ENCODE measurements around the gene PDX1.

The PDX1 gene

GRCh38 chr13:27922883-27923612 lies 3.2 kb downstream of the PDX1 start:
- no peak for DNase-seq

DNA sequence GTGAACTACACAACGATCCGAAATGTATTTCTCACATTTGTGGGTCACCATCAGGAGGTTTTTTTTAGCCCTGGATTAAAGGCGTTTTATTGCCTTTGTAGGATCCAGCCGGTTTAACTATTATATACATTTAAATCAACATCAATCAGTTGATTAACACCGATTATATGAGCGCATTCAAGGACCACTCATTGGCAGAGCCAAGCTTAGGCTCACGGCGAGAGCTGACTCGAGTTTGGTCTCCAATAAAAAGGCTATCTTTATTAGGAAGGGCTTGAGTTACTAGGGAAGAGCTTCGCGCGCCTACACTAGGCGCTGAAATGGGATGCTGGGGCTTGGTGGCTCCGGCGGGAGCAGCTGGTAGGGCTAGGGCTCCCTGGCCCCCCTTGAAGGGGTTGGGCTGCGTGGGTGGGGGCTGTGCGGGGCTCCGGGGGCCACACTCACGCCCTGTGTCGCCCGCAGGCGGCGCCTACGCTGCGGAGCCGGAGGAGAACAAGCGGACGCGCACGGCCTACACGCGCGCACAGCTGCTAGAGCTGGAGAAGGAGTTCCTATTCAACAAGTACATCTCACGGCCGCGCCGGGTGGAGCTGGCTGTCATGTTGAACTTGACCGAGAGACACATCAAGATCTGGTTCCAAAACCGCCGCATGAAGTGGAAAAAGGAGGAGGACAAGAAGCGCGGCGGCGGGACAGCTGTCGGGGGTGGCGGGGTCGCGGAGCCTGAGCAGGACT lies 4.2 kb downstream of the PDX1 start:
- DNase-seq, result no peak

DNA sequence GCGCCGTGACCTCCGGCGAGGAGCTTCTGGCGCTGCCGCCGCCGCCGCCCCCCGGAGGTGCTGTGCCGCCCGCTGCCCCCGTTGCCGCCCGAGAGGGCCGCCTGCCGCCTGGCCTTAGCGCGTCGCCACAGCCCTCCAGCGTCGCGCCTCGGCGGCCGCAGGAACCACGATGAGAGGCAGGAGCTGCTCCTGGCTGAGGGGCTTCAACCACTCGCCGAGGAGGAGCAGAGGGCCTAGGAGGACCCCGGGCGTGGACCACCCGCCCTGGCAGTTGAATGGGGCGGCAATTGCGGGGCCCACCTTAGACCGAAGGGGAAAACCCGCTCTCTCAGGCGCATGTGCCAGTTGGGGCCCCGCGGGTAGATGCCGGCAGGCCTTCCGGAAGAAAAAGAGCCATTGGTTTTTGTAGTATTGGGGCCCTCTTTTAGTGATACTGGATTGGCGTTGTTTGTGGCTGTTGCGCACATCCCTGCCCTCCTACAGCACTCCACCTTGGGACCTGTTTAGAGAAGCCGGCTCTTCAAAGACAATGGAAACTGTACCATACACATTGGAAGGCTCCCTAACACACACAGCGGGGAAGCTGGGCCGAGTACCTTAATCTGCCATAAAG lies 4.8 kb downstream of the PDX1 start:
- DNase-seq, result no peak

DNA sequence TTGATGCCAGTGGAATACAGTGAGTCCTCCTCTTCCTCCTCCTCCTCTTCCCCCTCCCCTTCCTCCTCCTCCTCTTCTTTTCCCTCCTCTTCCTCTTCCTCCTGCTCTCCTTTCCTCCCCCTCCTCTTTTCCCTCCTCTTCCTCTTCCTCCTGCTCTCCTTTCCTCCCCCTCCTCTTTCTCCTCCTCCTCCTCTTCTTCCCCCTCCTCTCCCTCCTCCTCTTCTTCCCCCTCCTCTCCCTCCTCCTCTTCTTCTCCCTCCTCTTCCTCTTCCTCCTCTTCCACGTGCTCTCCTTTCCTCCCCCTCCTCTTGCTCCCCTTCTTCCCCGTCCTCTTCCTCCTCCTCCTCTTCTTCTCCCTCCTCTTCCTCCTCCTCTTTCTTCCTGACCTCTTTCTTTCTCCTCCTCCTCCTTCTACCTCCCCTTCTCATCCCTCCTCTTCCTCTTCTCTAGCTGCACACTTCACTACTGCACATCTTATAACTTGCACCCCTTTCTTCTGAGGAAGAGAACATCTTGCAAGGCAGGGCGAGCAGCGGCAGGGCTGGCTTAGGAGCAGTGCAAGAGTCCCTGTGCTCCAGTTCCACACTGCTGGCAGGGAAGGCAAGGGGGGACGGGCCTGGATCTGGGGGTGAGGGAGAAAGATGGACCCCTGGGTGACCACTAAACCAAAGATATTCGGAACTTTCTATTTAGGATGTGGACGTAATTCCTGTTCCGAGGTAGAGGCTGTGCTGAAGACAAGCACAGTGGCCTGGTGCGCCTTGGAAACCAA lies 5.6 kb downstream of the PDX1 start:
- no peak for DNase-seq

DNA sequence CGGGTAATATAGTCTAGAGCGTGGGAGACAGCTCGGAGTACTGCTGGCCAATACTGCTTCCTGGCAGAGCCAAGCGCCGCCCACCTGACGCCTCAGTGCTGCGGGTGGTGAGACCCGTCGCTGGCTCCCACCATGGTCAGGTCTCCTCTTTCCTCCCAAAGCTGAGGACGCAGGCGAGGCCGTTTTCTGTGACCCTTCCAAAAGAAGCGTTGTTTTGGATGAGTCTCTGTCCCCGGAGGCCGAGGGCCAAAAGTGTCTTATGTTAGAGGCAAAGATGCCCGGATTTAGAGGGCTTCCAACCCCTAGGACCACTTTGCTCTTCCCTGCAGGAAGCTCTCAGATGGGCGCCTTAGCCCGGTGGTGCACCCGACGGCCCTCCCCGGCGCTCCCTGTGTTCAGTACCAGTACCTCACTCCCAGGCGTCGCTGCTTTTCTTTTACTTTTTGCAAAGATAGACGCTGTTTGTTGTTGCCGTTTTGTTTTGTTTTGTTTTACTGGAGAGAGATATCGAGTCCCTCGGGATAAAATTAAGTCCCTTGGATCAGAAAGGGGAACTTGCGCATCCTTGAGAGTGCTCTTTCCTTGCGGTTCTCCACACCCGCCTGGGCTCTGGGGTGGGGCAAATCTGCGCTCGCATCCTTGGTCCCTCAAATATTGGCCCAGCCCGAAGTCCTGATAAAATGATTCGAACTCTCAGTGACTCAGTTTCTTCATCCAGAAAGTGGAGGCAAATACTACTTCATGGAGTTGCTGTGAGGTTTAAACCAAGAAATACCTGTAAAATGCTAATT lies 7.0 kb downstream of the PDX1 start:
- no peak for DNase-seq

- no peak for DNase-seq
Measured at GRCh38 chr13:27927444-27928352, 7.9 kb downstream of the PDX1 start.

- no peak for DNase-seq
Measured at GRCh38 chr13:27928353-27928804, 8.6 kb downstream of the PDX1 start.

GRCh38 chr13:27928805-27929753 lies 9.3 kb downstream of the PDX1 start:
- DNase-seq, result no peak

DNA sequence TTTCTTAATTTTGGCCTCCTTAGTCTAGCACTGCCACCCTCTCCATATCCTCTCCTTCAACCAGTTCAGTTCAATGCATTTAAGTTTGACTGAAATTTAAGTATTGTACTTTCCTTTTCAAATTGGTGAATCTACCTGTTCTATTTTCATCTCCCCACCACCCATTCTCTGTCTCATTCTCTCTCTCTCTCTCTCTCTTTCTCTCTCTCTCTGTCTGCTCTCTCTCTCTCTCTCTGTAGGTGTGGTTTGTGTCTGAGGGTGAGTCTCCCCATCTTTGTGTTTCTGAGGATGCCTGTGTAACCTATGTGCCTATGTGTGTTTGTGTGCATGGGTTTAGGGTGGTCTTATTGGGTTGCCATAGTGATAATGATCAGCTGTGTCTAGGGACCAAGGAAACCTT lies 10.1 kb downstream of the PDX1 start:
- no peak for DNase-seq

DNA sequence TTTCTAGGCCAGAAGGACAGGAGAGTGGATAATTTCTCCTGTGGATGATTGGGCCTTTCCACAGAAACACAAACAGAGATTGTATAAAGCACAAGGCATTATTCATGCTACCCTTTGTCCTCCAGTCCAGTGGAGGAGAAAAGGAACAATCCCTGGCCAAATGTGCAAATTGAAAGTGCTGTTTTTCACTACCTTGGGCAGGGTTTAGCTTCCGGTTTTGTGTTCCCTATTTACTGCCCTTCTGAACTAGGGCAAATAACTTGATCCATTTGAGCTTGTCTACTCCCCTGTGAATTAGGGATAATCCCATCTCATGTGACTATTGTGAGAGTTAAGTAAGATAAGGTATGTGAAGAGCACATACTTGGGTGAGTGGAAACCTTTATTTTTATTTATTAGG lies 13.3 kb downstream of the PDX1 start:
- no peak for DNase-seq

DNA sequence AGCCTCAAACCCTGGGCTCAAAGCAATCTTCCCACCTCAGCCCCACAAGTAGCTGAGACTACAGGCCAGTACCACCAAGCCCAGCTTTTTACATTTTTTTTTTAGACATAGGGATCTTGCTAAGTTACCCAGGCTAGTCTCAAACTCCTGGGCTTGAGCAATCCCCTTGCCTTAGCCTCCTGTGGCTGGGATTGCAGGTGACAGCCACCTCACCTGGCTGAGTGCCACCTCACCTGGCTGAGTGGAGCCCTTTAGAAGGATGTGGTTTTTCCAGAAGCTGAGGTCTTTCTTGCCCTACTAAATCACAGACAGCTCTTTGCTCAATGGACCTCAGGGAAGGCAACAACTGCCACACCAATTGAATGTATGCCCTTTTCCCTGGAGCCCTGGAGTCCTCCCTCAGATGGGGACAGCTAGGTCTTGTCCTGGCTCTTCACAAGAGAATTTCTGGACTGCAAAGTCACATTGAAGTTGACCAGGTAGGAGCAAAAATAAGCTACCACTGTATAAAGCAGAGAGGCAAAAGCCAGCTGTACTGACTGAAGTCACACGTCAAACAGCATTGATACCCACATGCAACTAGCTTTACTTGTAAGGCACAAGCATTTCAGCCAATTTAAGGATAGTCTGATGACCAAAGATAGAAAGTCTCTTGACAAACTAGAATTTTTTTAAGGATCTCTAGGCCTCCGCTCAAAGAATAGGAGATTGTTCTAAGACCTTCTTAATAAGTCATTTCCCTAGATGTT lies 14.0 kb downstream of the PDX1 start:
- DNase-seq, result no peak

DNA sequence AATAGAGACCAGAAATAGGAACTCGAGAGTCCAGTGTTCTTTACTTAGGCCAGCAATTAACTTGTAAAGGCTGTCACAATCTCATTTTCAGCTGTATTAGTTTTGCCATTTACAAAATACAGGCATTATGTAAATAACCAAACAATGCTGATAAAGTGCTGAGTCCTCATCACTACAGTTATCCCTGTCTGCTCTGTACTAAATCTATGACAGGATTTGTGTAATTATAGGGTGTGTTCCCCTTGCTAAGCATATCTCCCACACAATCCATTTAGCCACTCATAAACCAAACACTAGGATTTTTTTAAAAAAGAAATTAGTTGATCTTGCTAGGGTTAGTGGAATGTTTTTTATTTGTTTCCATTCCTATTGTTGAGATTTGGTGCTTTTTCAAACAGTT lies 23.2 kb downstream of the PDX1 start:
- DNase-seq, result no peak

DNA sequence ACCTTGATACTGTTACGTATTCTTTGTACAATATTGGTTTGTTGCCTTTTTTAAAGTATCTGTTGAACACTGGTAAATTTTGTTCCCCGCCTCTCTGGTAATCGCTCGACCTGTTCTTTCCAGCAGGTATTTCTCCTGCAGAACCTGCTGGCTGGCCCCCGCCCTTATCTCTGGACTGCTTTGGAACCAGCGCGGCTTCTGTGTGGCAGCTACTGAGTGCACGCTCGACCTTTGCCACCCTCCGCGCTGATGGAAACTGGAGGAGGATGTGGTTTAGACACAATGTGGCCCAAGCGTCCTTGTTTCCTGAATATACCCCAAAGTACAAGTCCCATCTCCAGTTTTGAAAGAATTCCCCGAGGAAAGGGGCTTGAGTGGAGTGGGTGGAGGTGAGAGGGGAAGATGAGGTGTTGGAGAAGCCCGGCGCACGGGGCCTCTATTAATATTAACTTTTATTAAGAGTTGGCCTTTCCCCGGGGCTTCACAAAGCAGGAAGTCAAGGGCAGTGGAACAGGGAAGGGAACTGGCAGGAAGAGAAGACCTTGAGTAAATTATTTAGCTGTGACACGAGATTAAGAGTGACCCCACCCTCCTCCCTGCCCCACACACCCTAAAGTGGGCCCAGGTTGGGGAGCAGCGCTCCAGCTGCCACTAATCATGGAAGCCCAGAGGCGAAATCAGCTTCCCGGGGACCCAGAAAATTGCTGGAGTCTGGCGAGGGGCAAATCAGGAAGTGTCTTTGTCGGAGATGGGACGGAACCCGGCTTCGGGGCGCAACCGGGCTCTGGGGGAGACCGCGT lies 33.3 kb downstream of the PDX1 start:
- no peak for DNase-seq

GRCh38 chr13:27953676-27954405 lies 34.0 kb downstream of the PDX1 start:
- peak; percentile 12 to 61 for DNase-seq

DNA sequence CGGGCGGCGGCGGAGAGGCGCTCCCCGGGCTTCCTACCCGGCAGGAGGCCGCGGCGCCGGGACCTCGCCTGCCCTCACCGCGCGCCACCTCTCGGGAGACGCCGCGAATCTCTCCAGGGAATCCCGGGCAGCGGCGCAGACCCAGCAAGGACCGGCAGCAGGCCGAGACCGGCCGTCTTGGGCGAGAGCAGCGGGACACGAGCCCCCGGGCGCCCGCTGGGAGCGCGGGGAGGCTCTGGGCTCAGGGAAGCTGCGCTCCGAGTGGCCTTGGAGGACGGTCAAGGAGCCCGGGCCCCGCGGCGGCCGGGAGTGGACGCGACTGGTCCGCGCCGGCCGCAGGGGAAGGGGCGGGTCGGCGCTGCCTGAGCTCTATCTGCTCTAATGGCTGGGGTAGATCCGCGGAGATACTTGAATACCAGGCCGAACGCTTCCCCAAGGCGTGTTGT lies 34.6 kb downstream of the PDX1 start:
- no peak for DNase-seq

DNA sequence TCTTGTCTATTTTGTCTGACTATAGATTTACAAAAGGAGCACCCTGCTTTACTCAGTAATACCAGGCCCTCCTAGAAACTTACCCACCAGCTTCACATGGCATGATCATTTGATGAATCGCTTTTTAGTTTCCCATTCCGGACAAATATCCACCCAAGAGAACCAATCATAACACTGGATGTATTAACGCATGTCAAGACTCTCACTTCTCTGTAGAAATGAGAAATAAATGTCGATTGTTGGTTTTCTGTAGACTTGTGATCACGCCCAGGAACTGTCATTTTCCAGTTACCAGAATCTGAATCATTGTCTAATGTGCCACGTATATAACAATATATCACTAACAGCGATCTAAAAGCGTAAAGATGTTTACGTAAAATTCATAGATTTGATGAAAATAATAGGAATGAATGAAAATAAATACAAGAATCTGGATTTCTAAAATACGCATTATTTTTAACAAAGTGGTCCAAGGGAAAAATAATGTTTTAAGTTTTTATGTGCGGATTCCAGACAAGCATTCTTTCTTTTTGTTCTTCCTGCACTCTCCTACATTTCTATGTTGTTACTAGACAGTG lies 35.3 kb downstream of the PDX1 start:
- no peak for DNase-seq

DNA sequence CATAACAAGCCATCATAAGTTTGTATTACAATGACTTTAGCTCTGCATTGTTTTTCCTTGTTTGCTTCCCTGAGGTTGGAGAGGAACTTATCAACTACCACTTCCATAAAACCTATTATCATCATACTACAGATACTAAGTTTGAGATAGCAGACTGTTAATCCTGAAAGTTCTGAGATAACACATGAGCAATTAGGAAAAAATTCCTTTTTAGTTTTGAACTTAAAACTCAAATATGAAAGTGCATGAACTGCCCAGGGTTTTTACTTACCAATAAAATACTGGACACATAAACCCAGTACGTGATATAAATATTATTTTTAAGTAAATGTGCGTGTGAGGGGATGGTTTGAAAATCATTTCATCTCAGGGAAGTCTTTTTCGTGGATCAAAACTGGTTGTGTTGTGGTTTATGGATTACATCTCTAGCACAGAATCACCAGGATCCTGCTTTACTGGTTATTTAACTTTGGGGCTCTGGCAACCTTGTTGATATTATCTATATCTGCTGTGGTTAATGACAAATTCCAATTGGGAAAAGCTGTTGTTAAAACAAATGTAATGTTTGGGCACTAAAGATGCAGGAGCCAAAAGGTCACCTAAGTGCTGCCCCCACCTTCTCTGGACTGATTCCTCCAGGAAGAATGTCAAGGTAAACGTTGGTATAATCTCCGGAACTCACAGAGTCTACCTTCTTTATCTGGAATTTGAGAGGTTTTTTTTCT lies 36.9 kb downstream of the PDX1 start:
- DNase-seq, result no peak
